GM19239 (cell line): Measurements from ENCODE around the gene CRTC3.
"Not testable (repeated sequence)": the region's sequence is repeated elsewhere in the genome, so short reads cannot be mapped to it uniquely, and the experiment has no call there.

Experiments used
- DNase-seq: peaks from one replicate; pipeline ENCODE4 v3.0.0; 2011; ENCODE audit warnings: low spot score; ENCODE audit not compliant: insufficient read length
- FAIRE-seq: peaks from 2 replicates; lab custom pipeline; 2011; peaks lifted over from hg19 to GRCh38; lab: Jason Lieb, UNC

CRTC3 gene

GRCh38 chr15:90689326-90689961 lies 159.7 kb downstream of the CRTC3 start:
- not testable (repeated sequence) for DNase-seq, FAIRE-seq

GRCh38 chr15:90690585-90690984 lies 160.9 kb downstream of the CRTC3 start:
- FAIRE-seq (no peak), DNase-seq (no peak)

GRCh38 chr15:90691369-90691768 lies 161.6 kb downstream of the CRTC3 start:
- DNase-seq: no peak
- no peak for FAIRE-seq

GRCh38 chr15:90691982-90692773 lies 162.5 kb downstream of the CRTC3 start:
- DNase-seq (no peak), FAIRE-seq (peak; percentile 28)
